A549 treated with CpdA at 1 μM for 4 hours (cell line): Measurements from ENCODE around the gene SLC38A2. TPM values are rescaled to one million over a fixed set of nuclear protein-coding genes. Genes with fewer than 3 reads are reported as not detected.

ENCODE experiments used
- total RNA-seq: library from RNA; stranded (reverse); fragments of 200-300 nt; extraction: Qiagen RNA extraction; gene quantifications from 5 replicates; pipeline ENCODE4 v1.2.3, GENCODE V29; 2022; ENCODE audit warnings: low read depth

The SLC38A2 gene
- total RNA-seq, result 83.8 to 125 TPM (median 108 TPM) in 5 replicates

DNA sequence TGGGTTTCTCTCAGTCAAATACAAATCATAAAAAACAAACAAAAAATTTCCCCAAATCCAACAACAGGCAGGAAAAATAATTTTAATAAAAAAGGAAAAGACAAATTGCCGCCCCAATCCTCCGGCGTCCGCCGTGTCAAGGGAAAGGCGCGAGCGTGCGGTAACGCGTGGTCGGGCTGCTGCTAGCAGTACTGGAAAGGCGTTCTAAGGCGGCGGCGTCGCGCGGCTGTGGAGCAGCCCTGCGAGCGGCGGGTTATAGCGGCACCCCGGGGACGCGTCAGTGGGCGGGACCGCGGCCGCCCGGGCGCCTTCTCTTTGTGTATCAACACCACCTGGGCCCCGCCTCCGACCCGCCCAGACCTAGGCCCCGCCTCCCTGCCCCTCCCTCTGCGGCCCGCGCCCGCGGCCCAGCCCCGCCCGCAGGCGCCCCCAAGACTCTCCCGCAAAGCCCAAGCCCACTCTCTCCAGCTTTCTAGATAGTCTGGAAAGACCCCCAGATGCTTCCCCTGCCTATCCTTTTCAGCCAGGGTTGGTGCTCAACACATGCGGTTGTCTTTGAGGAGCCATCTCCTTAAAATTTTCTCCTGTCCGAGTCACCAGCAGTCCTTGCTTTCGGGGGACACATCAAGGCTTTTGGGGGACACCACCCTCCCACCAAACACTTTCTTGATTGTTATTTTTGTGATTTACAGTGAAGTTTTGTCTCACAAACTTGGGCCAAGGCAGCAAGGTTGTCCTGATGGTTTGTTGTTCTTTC is at the start of gene SLC38A2:
Gene SLC38A2 (minus strand): TSS at position 230 of the 757 bp plus-strand sequence. CDS start 1,480 bp downstream, outside the sequence.

Other genes with a start within 250 kb of the SLC38A2 start
- 66.7 to 91.2 TPM (median 75.3 TPM) in 5 replicates for gene SLC38A1, start 103.7 kb downstream of the SLC38A2 start, total RNA-seq